ENCODE measurements around the gene OGFOD3. TPM values are rescaled to one million over a fixed set of nuclear protein-coding genes. Genes with fewer than 3 reads are reported as not detected.
"Not testable (repeated sequence)": the region's sequence is repeated elsewhere in the genome, so short reads cannot be mapped to it uniquely, and the experiment has no call there.

Gene OGFOD3
- polyA plus RNA-seq, 2 of the 4 experiments (the other 2 are of a cell fraction): 15.2 to 19.8 TPM

DNA sequence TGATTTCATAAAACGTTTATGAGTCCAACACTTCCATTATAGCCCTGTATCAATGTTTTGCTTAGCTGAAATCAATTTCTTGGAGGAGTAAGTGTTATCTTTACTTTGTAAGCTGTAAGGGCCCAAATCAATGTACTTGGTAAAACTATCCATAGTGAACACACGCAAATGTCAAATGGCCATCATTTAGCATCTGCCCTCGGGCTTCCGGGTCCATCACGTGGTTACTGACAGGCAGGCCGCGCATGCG, 39.5 kb upstream of the OGFOD3 start (continued):
- TF ChIP-seq, protein P1, sequence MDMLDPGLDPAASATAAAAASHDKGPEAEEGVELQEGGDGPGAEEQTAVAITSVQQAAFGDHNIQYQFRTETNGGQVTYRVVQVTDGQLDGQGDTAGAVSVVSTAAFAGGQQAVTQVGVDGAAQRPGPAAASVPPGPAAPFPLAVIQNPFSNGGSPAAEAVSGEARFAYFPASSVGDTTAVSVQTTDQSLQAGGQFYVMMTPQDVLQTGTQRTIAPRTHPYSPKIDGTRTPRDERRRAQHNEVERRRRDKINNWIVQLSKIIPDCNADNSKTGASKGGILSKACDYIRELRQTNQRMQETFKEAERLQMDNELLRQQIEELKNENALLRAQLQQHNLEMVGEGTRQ (IDR thresholded peaks at IDR 0.05): peak; percentile 97
- TF ChIP-seq RAD21 (conservative IDR thresholded peaks at IDR 0.05 in 1 of 2, IDR thresholded peaks at IDR 0.05 in 1 of 2) (no peak), EHF (CRISPR knock-in tag; IDR thresholded peaks at IDR 0.05) (no peak), MYC (IDR thresholded peaks at IDR 0.05; ENCODE audit: borderline replicate concordance, low read length) (no peak)

DNA sequence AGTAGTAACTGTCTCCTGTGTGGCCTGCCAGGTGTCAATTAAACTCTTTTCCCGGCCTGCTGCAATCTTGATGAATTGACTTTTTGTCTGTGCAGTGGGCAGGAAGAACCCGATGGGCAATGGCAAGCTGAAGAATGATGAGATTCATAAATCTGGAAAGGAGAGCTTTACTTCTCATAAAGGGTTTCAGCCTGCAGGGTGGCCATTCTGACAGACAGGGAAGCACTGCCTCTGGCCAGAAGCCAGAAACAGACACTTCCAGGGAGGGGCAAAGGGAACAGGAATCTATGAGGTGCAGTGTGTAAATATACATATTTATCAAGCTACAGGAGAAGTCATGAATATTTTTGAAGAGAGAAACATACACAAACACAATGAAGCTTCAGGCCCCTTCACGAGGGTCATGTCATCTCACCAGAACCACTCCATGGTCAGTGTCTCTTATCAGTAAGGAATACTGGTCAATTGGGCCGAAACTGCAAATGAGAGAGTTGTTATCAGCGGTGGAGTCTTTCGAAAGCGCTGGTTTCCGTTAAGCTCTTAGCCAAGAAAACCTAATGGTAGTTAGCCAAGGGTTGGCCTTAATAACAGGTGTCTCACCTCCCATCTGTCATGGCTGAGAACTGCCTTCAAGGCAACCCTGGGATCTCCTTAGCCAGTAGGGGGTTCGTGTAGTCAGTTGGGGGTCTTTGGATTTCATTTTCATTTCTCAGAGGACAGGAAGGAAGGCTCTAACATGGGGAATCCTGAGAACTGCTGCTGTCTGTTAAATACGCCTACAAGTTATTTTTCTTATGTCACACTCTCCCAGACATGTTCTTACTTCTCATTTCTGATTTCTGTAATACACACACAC, 38.9 kb upstream of the OGFOD3 start:
- peak overlapping the region; percentile 96 to 97 for H3K27ac ChIP-seq
- TF ChIP-seq PHF8 (IDR thresholded peaks at IDR 0.05; ENCODE audit: borderline replicate concordance, low read depth) (no peak), SREBF2 (IDR thresholded peaks at IDR 0.05) (no peak), ZC3H11A (IDR thresholded peaks at IDR 0.05) (peak; percentile 7; the same call in 1 of the 2 replicates), NFE2L2 (conservative IDR thresholded peaks at IDR 0.05; ENCODE audit: low read length) (no peak), HOXA7 (CRISPR knock-in tag; IDR thresholded peaks at IDR 0.05) (peak; percentile 68; the same call in 1 of the 2 replicates), HOXB13 (CRISPR knock-in tag; IDR thresholded peaks at IDR 0.05; ENCODE audit: low read depth) (no peak)
- DNase-seq (ENCODE audit: low read depth in 1 of 2, low spot score in 1 of 2) (no peak), ATAC-seq (no peak), FAIRE-seq (no peak)
- H3K9me3 ChIP-seq: no peaks in the 10 kb centered on the region
- POLR2A ChIA-PET: interaction anchor here (0.5 to 1.8 kb wide), 3 partner anchors 36 to 63 kb away, joined by 3 to 8 read pairs (median 4); partner anchors contain the start of gene FOXK2
- H3K4me1 ChIP-seq: peaks cover 14% of the 10 kb centered on the region
- 61% methylated on average over 10 of the region's 10 CpGs for WGBS (ENCODE audit: missing lambda C conversion rate)
- H3K4me3 ChIP-seq: peak overlapping the region; percentile 74
- H3K4me2 ChIP-seq: peak overlapping the region; percentile 95
- CTCF ChIA-PET: interaction anchor here (0.9 to 1.4 kb wide), 4 partner anchors 13 to 214 kb away, joined by 3 to 4 read pairs (median 4); no protein-coding TSS in a partner anchor

GRCh38 chr17:82453706-82454105, 35.3 kb upstream of the OGFOD3 start:
- POLR2A ChIA-PET; H3K27ac ChIP-seq; ATAC-seq; H3K4me3 ChIP-seq; H3K9me3 ChIP-seq; DNase-seq (ENCODE audit: low read depth in 1 of 2, low spot score in 1 of 2); CTCF ChIA-PET; H3K4me2 ChIP-seq; FAIRE-seq: not testable (repeated sequence)
- peaks cover 22% of the 10 kb centered on the region for H3K4me1 ChIP-seq
- 88% methylated on average over 5 of the region's 21 CpGs for WGBS (ENCODE audit: missing lambda C conversion rate)

GRCh38 chr17:82453151-82453550, 34.8 kb upstream of the OGFOD3 start:
- H3K4me1 ChIP-seq: peaks cover 22% of the 10 kb centered on the region
- POLR2A ChIA-PET; H3K4me2 ChIP-seq; ATAC-seq; H3K4me3 ChIP-seq; H3K9me3 ChIP-seq; FAIRE-seq; H3K27ac ChIP-seq; DNase-seq (ENCODE audit: low read depth in 1 of 2, low spot score in 1 of 2): not testable (repeated sequence)
- 75% methylated on average over 7 of the region's 7 CpGs for WGBS (ENCODE audit: missing lambda C conversion rate)
- CTCF ChIA-PET: interaction anchor here (0.6 to 0.8 kb wide), 2 partner anchors 41 to 156 kb away, joined by 3 read pairs; no protein-coding TSS in a partner anchor

DNA sequence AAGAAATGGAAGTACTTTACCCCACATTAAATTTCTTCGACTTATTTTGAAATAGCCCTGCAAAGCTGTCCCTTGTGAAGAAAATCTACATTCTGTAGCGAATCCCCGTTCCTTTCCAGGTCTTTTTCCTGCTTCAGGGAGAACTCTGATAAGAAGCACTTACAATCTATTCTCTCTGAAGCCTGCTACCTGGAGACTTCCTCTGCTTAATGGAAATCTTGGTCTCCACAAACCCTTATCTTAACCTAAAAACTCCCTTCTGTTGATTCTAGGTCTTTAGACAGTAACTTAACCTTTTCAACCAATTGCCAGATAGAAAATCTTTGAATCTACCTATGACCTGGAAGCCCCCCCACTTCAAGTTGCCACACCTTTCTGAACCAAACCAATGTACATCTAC, 33.8 kb upstream of the OGFOD3 start:
- Histone ChIP-seq H3K4me3 (no peak overlapping the region), H3K27ac (no peak overlapping the region), H3K4me1 (peaks cover 15% of the 10 kb centered on the region), H3K4me2 (no peak overlapping the region), H3K9me3 (no peaks in the 10 kb centered on the region)
- POLR2A ChIA-PET: no interaction called here
- 89% methylated on average over 3 of the region's 3 CpGs for WGBS (ENCODE audit: missing lambda C conversion rate)
- TF ChIP-seq MYC (IDR thresholded peaks at IDR 0.05; ENCODE audit: borderline replicate concordance, low read length): no peak
- no peak for TF ChIP-seq NPAS2 (CRISPR knock-in tag; IDR thresholded peaks at IDR 0.05; ENCODE audit: borderline replicate concordance)
- no peak for TF ChIP-seq JUN (IDR thresholded peaks at IDR 0.05)
- no peak for TF ChIP-seq HMGXB4 (CRISPR knock-in tag; IDR thresholded peaks at IDR 0.05; ENCODE audit: borderline replicate concordance)
- TF ChIP-seq RARB (CRISPR knock-in tag; IDR thresholded peaks at IDR 0.05): no peak
- no peak for TF ChIP-seq EHF (CRISPR knock-in tag; IDR thresholded peaks at IDR 0.05)
- no peak for TF ChIP-seq HEYL (CRISPR knock-in tag; IDR thresholded peaks at IDR 0.05)
- no peak for TF ChIP-seq MAFK (IDR thresholded peaks at IDR 0.05; ENCODE audit: partially characterized antibody)
- no peak for TF ChIP-seq RFX5 (IDR thresholded peaks at IDR 0.05)
- FAIRE-seq (no peak), DNase-seq (ENCODE audit: low read depth in 1 of 2, low spot score in 1 of 2) (no peak), ATAC-seq (no peak)
- CTCF ChIA-PET: no interaction called here
